Kidney epithelial cell (primary cell): Measurements from ENCODE around the gene GTF2IRD1. TPM values are rescaled to one million over a fixed set of nuclear protein-coding genes. Genes with fewer than 3 reads are reported as not detected.
"Not testable (repeated sequence)": the region's sequence is repeated elsewhere in the genome, so short reads cannot be mapped to it uniquely, and the experiment has no call there.

Source experiments
- DNase-seq: peaks from one replicate; pipeline ENCODE4 v3.0.0-alpha.2; 2010; ENCODE audit warnings: low read depth
- H3K27me3 ChIP-seq: 2 replicates; pipeline ENCODE4 v1.6.0; 2011; ENCODE audit warnings: low read length; ENCODE audit not compliant: control insufficient read depth, insufficient read depth
- H3K36me3 ChIP-seq: 2 replicates; pipeline ENCODE4 v1.5.1; 2011; ENCODE audit warnings: low read length; ENCODE audit not compliant: control insufficient read depth, insufficient read depth
- H3K4me3 ChIP-seq: 2 replicates; pipeline ENCODE4 v1.5.1; 2011; ENCODE audit warnings: low read depth, mild to moderate bottlenecking, control low read depth, low read length
- CTCF ChIP-seq: IDR thresholded peaks from 2 replicates; pipeline ENCODE4 v1.5.1; 2011; ENCODE audit warnings: mild to moderate bottlenecking, moderate library complexity, low read length, control low read depth, inconsistent platforms; ENCODE audit not compliant: insufficient read depth, poor library complexity, severe bottlenecking
- total RNA-seq: library from RNA; depleted of rRNA; stranded (reverse); fragments of >200 nt; gene quantifications from 2 replicates; pipeline ENCODE4 v1.2.3, GENCODE V29; 2015

GTF2IRD1 gene
- total RNA-seq, 1 donor from 2014 or later = 36.8 TPM

- no peak for TF ChIP-seq CTCF
- Histone ChIP-seq H3K4me3 (no peak overlapping the region), H3K36me3 (no peaks in the 10 kb centered on the region), H3K27me3 (no peaks in the 10 kb centered on the region)
- DNase-seq = peak; percentile 62
Observed at GRCh38 chr7:74429153-74429747, 24.5 kb upstream of the GTF2IRD1 start.

- H3K27me3 ChIP-seq, DNase-seq: not testable (repeated sequence)
Observed at GRCh38 chr7:74430409-74430808, 23.3 kb upstream of the GTF2IRD1 start.

GRCh38 chr7:74430961-74431466, 22.7 kb upstream of the GTF2IRD1 start:
- TF ChIP-seq CTCF = no peak
- no peaks in the 10 kb centered on the region for H3K36me3 ChIP-seq
- no peaks in the 10 kb centered on the region for H3K27me3 ChIP-seq
- no peak overlapping the region for H3K4me3 ChIP-seq
- no peak for DNase-seq

More at GRCh38 chr7:74430409-74430808, 23.3 kb upstream of the GTF2IRD1 start:
- H3K4me3 ChIP-seq, H3K36me3 ChIP-seq: not testable (repeated sequence)

GRCh38 chr7:74437291-74437571, 16.5 kb upstream of the GTF2IRD1 start:
- not testable (repeated sequence) for H3K27me3 ChIP-seq, DNase-seq, H3K36me3 ChIP-seq, H3K4me3 ChIP-seq

- no peak for TF ChIP-seq CTCF
- no peak for DNase-seq
- Histone ChIP-seq H3K27me3 (no peaks in the 10 kb centered on the region), H3K4me3 (no peak overlapping the region), H3K36me3 (no peaks in the 10 kb centered on the region)
Observed at GRCh38 chr7:74438327-74438726, 15.4 kb upstream of the GTF2IRD1 start.

GRCh38 chr7:74439541-74439940, 14.2 kb upstream of the GTF2IRD1 start:
- no peak for TF ChIP-seq CTCF
- Histone ChIP-seq H3K27me3 (peaks cover 3% of the 10 kb centered on the region), H3K4me3 (no peak overlapping the region), H3K36me3 (no peaks in the 10 kb centered on the region)
- no peak for DNase-seq

GRCh38 chr7:74440143-74440542, 13.6 kb upstream of the GTF2IRD1 start:
- not testable (repeated sequence) for DNase-seq, H3K4me3 ChIP-seq, H3K36me3 ChIP-seq, H3K27me3 ChIP-seq
